ENCODE measurements around the gene CD247.

DNA sequence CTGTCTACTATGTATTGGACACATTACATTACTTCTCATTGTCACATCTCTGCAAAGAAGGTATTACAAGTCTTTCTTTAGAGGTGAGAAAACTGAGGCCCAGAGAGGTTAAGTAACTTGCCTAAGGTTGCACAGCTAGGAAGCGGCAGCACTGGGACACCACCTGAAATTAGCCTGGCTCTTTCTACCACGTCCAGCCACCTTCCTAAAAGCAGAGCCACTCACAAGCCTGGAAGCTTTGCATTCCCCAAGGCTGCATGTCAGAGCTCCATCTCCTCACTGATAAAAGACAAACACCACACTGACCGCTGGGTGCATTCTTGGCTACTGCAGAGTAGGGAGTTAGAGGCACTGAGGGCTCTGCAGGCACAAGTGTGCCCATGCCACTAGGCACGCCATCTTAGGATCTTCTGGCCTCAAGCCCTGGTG is 2.4 kb downstream of the CD247 start:
- TF ChIP-seq POLR2A (IDR thresholded peaks at IDR 0.05; ENCODE audit: low read depth, low read length) (no peak), TAF1 (IDR thresholded peaks at IDR 0.05; ENCODE audit: low read depth, low read length) (no peak)

Data from GM12891 (cell line).